IMR-90 (cell line): Measurements from ENCODE around the gene KRABD2.

Experiments used
- ATAC-seq: fragments of 200-7000 bp; cut with Tn5 transposase; 2 replicates; pipeline ENCODE4 v1.9.1; 2020; ENCODE audit warnings: low read depth, mild to moderate bottlenecking, moderate library complexity
- BruUV-seq: library from RNA; stranded (reverse); fragments of 400-500 nt; replicated peaks from 2 replicates; lab custom pipeline; 2021; lab: Mats Ljungman, UMichigan
- CTCF ChIA-PET: fragments of 300-600 bp; formaldehyde crosslinking; extraction: SDS; loops from one replicate; lab custom pipeline; 2021; ENCODE audit warnings: antibody characterized with exemption; lab: Yijun Ruan, JAX
- POLR2A ChIA-PET: fragments of 300-600 bp; sonication (Branson Sonifier 250); formaldehyde crosslinking; loops from one replicate; lab custom pipeline; 2022; ENCODE audit warnings: antibody characterized with exemption; ENCODE audit not compliant: unreplicated experiment; lab: Charles Lee
- DNase-seq: peaks from one replicate; pipeline ENCODE4 v3.0.0; 2013
- H2AFZ ChIP-seq: replicated peaks from 2 replicates; pipeline ENCODE3; 2013; ENCODE audit warnings: low read length, mild to moderate bottlenecking; ENCODE audit not compliant: poor library complexity
- H2AK5ac ChIP-seq: 2 replicates; pipeline ENCODE4 v1.6.1; 2013; ENCODE audit warnings: low read depth, low read length, inconsistent platforms
- H2AK9ac ChIP-seq: replicated peaks from 2 replicates; pipeline ENCODE3; 2013; ENCODE audit warnings: mild to moderate bottlenecking, low read depth, low read length, moderate library complexity; ENCODE audit not compliant: poor library complexity
- H2BK120ac ChIP-seq: 2 replicates; pipeline ENCODE4 v1.6.1; 2013; ENCODE audit warnings: low read depth, low read length, inconsistent platforms
- H2BK15ac ChIP-seq: 3 replicates; pipeline ENCODE4 v1.6.1; 2013; ENCODE audit warnings: low read depth, low read length, inconsistent platforms
- H2BK20ac ChIP-seq: 2 replicates; pipeline ENCODE4 v1.6.1; 2013; ENCODE audit warnings: low read depth, mild to moderate bottlenecking, inconsistent platforms, low read length, moderate library complexity
- H2BK5ac ChIP-seq: 2 replicates; pipeline ENCODE4 v1.6.1; 2013; ENCODE audit warnings: mild to moderate bottlenecking, low read depth, low read length, inconsistent platforms; ENCODE audit not compliant: poor library complexity, severe bottlenecking
- H3K14ac ChIP-seq: replicated peaks from 2 replicates; pipeline ENCODE4 v1.6.1; 2013; ENCODE audit warnings: low read depth, low read length, inconsistent platforms
- H3K18ac ChIP-seq: 2 replicates; pipeline ENCODE4 v1.6.1; 2013; ENCODE audit warnings: low read depth, low read length, control low read depth
- H3K23ac ChIP-seq: 2 replicates; pipeline ENCODE4 v1.6.1; 2013; ENCODE audit warnings: low read depth, low read length, inconsistent platforms
- H3K27ac ChIP-seq: 2 replicates; pipeline ENCODE4 v1.5.1; 2013; ENCODE audit warnings: mild to moderate bottlenecking, control low read depth, low read length; ENCODE audit not compliant: insufficient read depth
- H3K27me3 ChIP-seq: 2 replicates; pipeline ENCODE4 v1.6.1; 2013; ENCODE audit warnings: low read length; ENCODE audit not compliant: control insufficient read depth, insufficient read depth
- H3K36me3 ChIP-seq: 2 replicates; pipeline ENCODE4 v1.6.1; 2013; ENCODE audit warnings: low read length, mixed read lengths; ENCODE audit not compliant: control insufficient read depth, insufficient read depth
- H3K4ac ChIP-seq: 2 replicates; pipeline ENCODE4 v1.6.1; 2013; ENCODE audit warnings: low read depth, low read length, inconsistent platforms
- H3K4me1 ChIP-seq: 2 replicates; pipeline ENCODE4 v1.6.1; 2013; ENCODE audit warnings: low read length, mixed read lengths; ENCODE audit not compliant: control insufficient read depth, insufficient read depth
- H3K4me2 ChIP-seq: 2 replicates; pipeline ENCODE4 v1.6.1; 2013; ENCODE audit warnings: low read depth, mild to moderate bottlenecking, control low read depth, low read length, moderate library complexity
- H3K4me3 ChIP-seq: 2 replicates; pipeline ENCODE4 v1.5.1; 2013; ENCODE audit warnings: low read depth, mild to moderate bottlenecking, control low read depth, low read length, moderate library complexity; ENCODE audit not compliant: insufficient read depth
- H3K56ac ChIP-seq: 2 replicates; pipeline ENCODE4 v1.6.1; 2013; ENCODE audit warnings: low read length, inconsistent platforms; ENCODE audit not compliant: insufficient read depth; ENCODE audit errors: extremely low read depth
- H3K79me1 ChIP-seq, 2 experiments: 2 replicates each; pipeline ENCODE4 v1.6.1; 2013; ENCODE audit warnings: low read length in 2 of 2, inconsistent platforms in 1 of 2, low read depth in 1 of 2
- H3K9ac ChIP-seq: 2 replicates; pipeline ENCODE4 v1.6.1; 2013; ENCODE audit warnings: low read depth, low read length, control low read depth
- H3K9me1 ChIP-seq: 2 replicates; pipeline ENCODE4 v1.6.1; 2013; ENCODE audit warnings: low read length, inconsistent platforms; ENCODE audit not compliant: insufficient read depth
- H3K9me3 ChIP-seq: 2 replicates; pipeline ENCODE4 v1.6.1; 2013; ENCODE audit warnings: low read length; ENCODE audit not compliant: control insufficient read depth, insufficient read depth
- H4K20me1 ChIP-seq: 2 replicates; pipeline ENCODE4 v1.6.1; 2013; ENCODE audit warnings: low read length, inconsistent platforms; ENCODE audit not compliant: insufficient read depth
- H4K5ac ChIP-seq: 2 replicates; pipeline ENCODE4 v1.6.1; 2013; ENCODE audit warnings: mild to moderate bottlenecking, low read depth, low read length, control low read depth
- H4K8ac ChIP-seq, 2 experiments: 2 replicates each; pipeline ENCODE4 v1.6.1; 2013; ENCODE audit warnings: low read depth in 2 of 2, low read length in 2 of 2, control low read depth in 1 of 2, inconsistent platforms in 1 of 2
- H4K91ac ChIP-seq: 2 replicates; pipeline ENCODE4 v1.6.1; 2013; ENCODE audit warnings: low read depth, low read length, inconsistent platforms; ENCODE audit not compliant: insufficient read depth
- CEBPB ChIP-seq: IDR thresholded peaks from 2 replicates; pipeline ENCODE4 v1.6.1; 2012; ENCODE audit warnings: low read depth, low read length, improper control_type of control experiment
- SMC3 ChIP-seq: fragments of 150-350 bp; IDR thresholded peaks from 2 replicates; pipeline ENCODE4 v1.6.1; 2016; ENCODE audit warnings: low read depth, mild to moderate bottlenecking, antibody characterized with exemption, low read length, moderate library complexity
- WGBS, 2 experiments: methylation state at CpG; one replicate each; pipeline versions ENCODE4 v1.1.5 to v1.1.7; 2013; ENCODE audit warnings: missing lambda C conversion rate in 2 of 2; ENCODE audit not compliant: insufficient read length in 1 of 2; ENCODE audit errors: extremely low coverage in 2 of 2; 5-methylcytosine and 5-hydroxymethylcytosine counted together
- dilution Hi-C: fragments of 300-500 bp; cut with HindIII; formaldehyde crosslinking; loops from one replicate; pipeline ENCODE4 v1.14.3; 2018; ENCODE audit warnings: low sequenced_read_pairs; ENCODE audit not compliant: unreplicated experiment
- in situ Hi-C: fragments of 300-500 bp; cut with MboI; formaldehyde crosslinking; loops from 3 replicates; pipeline ENCODE4 v1.14.3; 2019; ENCODE audit warnings: low sequenced_read_pairs, inconsistent platforms, mixed read lengths
- intact Hi-C: fragments of 100-400 bp; cut with micrococcal nuclease; formaldehyde crosslinking; loops from 2 replicates; pipeline ENCODE4 v1.10.0; 2022

KRABD2 gene

GRCh38 chr17:8398980-8399379 is 22.5 kb upstream of the KRABD2 start:
- Histone ChIP-seq H3K9ac (no peak overlapping the region), H4K20me1 (no peaks in the 10 kb centered on the region), H3K27me3 (peaks cover 39% of the 10 kb centered on the region), H3K4me3 (no peak overlapping the region), H3K18ac (no peak overlapping the region), H4K91ac (no peak overlapping the region), H4K5ac (no peak overlapping the region), H4K8ac (no peak overlapping the region), H3K14ac (no peak overlapping the region), H3K27ac (no peak overlapping the region), H3K56ac (no peak overlapping the region), H3K4me1 (0 out of 2 replicates have a peak, but pooled peaks cover 1% of the 10 kb centered on the region), H3K9me1 (no peaks in the 10 kb centered on the region), H3K4ac (no peak overlapping the region), H2BK5ac (no peak overlapping the region), H2BK120ac (no peak overlapping the region), H2BK20ac (no peak overlapping the region), H3K23ac (no peak overlapping the region), H2AK9ac (no peak overlapping the region), H3K79me1 (no peaks in the 10 kb centered on the region), H3K9me3 (no peaks in the 10 kb centered on the region), H2AK5ac (no peak overlapping the region), H2AFZ (no peak overlapping the region), H3K4me2 (no peak overlapping the region), H3K36me3 (no peaks in the 10 kb centered on the region), H2BK15ac (no peak overlapping the region)
- no TSS peak for BruUV-seq
- WGBS, 2 experiments = 62% methylated on average over 4 of the region's 6 CpGs; no CpG with 5 or more reads in 1 of the 2 experiments
- CTCF ChIA-PET = no interaction called here
- ATAC-seq (no peak), DNase-seq (no peak)
- intact Hi-C loops = no loop called here
- POLR2A ChIA-PET = no interaction called here
- dilution Hi-C loops = no loop called here
- in situ Hi-C loops = no loop called here
- no peak for TF ChIP-seq CEBPB
- TF ChIP-seq SMC3 = no peak
